ENCODE measurements around the gene HIVEP1. TPM values are rescaled to one million over a fixed set of nuclear protein-coding genes. Genes with fewer than 3 reads are reported as not detected.

HIVEP1 gene
- total RNA-seq, 3 donors from 2014 or later (not counting 1 experiment from before 2014, with no cell fraction given), result 26.3 to 37.9 (median 28.4) TPM

DNA sequence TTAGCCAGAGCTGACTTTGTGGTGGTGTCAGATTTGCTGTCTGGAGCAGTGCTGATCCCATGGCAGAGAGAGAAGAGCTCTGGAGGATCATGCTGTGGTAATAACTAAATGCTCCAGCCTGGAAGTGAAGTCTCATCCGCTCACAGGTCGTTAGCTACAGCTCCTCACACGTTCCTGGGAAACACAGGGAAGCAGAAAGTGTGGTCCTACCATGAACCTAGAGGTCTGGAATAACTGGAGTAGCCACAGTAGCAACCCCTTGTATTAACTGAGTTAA lies 2.7 kb downstream of the HIVEP1 start:
- no peak overlapping the region for H3K27ac ChIP-seq (ENCODE audit: low read length)
- peak overlapping the region; percentile 40 to 93 for H3K27ac Mint-ChIP-seq
- H3K36me3 ChIP-seq (ENCODE audit: control insufficient read depth, insufficient read depth, low read length), result peaks cover 2% of the 10 kb centered on the region
- H3K4me1 Mint-ChIP-seq, result peaks cover 33 to 36% of the 10 kb centered on the region in 2 donors
- DNase-seq (no peak), ATAC-seq (no peak)
- no peaks in the 10 kb centered on the region for H3K27me3 ChIP-seq (ENCODE audit: control insufficient read depth, insufficient read depth, low read length)
- intact Hi-C loops (cut with micrococcal nuclease), result loop anchor here (5.0 kb wide), 1 partner anchor 648 kb away; no protein-coding TSS in a partner anchor
- H3K36me3 Mint-ChIP-seq, result no peaks in the 10 kb centered on the region
- H3K4me1 ChIP-seq (ENCODE audit: control insufficient read depth, insufficient read depth, low read length), result peaks cover 14% of the 10 kb centered on the region
- no peaks in the 10 kb centered on the region for H3K9me3 ChIP-seq (ENCODE audit: control insufficient read depth, insufficient read depth, low read length)
- no peaks in the 10 kb centered on the region for H3K9me3 Mint-ChIP-seq
- WGBS (ENCODE audit: insufficient coverage), result 97% methylated on average over 3 of the region's 3 CpGs
- no peak overlapping the region for H3K4me3 Mint-ChIP-seq
- no peak overlapping the region for H3K4me3 ChIP-seq (ENCODE audit: low read length)
- H3K27me3 Mint-ChIP-seq (ENCODE audit: low read depth in 2 of 2), result peaks cover 0 to 4% of the 10 kb centered on the region in 2 donors
- TF ChIP-seq, protein P1, sequence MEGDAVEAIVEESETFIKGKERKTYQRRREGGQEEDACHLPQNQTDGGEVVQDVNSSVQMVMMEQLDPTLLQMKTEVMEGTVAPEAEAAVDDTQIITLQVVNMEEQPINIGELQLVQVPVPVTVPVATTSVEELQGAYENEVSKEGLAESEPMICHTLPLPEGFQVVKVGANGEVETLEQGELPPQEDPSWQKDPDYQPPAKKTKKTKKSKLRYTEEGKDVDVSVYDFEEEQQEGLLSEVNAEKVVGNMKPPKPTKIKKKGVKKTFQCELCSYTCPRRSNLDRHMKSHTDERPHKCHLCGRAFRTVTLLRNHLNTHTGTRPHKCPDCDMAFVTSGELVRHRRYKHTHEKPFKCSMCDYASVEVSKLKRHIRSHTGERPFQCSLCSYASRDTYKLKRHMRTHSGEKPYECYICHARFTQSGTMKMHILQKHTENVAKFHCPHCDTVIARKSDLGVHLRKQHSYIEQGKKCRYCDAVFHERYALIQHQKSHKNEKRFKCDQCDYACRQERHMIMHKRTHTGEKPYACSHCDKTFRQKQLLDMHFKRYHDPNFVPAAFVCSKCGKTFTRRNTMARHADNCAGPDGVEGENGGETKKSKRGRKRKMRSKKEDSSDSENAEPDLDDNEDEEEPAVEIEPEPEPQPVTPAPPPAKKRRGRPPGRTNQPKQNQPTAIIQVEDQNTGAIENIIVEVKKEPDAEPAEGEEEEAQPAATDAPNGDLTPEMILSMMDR (IDR thresholded peaks at IDR 0.05), result no peak

DNA sequence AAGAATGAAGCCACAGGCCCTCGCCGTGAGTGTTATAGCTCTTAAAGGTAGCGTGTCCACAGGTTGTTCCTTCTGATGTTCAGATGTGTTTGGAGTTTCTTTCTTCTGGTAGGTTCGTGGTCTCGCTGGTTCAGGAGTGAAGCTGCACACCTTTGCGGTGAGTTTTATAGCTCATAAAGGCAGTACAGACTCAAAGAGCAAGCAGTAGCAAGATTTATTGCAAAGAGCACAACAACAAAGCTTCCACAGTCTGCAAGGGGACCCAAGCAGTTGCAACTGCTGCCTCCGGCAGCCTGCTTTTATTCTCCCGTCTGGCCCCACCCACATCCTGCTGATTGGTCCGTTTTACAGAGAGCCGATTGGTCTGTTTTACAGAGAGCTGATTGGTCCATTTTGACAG lies 5.2 kb downstream of the HIVEP1 start:
- H3K27ac ChIP-seq (ENCODE audit: low read length), result no peak overlapping the region
- DNase-seq (peak in 1 of 2 donors; percentile 42), ATAC-seq (no peak)
- H3K4me1 ChIP-seq (ENCODE audit: control insufficient read depth, insufficient read depth, low read length), result peaks cover 11% of the 10 kb centered on the region
- WGBS (ENCODE audit: insufficient coverage), result 90% methylated on average over 10 of the region's 10 CpGs
- H3K36me3 Mint-ChIP-seq, result no peaks in the 10 kb centered on the region
- TF ChIP-seq, protein P1 (IDR thresholded peaks at IDR 0.05), result no peak
- H3K9me3 Mint-ChIP-seq, result no peaks in the 10 kb centered on the region
- no peaks in the 10 kb centered on the region for H3K9me3 ChIP-seq (ENCODE audit: control insufficient read depth, insufficient read depth, low read length)
- peaks cover 6% of the 10 kb centered on the region for H3K36me3 ChIP-seq (ENCODE audit: control insufficient read depth, insufficient read depth, low read length)
- intact Hi-C loops (cut with micrococcal nuclease), result no loop called here
- H3K4me3 Mint-ChIP-seq, result no peak overlapping the region
- H3K4me3 ChIP-seq (ENCODE audit: low read length), result no peak overlapping the region
- H3K27me3 Mint-ChIP-seq (ENCODE audit: low read depth in 2 of 2), result peaks cover 0 to 4% of the 10 kb centered on the region in 2 donors
- H3K4me1 Mint-ChIP-seq, result peaks cover 21 to 29% of the 10 kb centered on the region in 2 donors
- H3K27ac Mint-ChIP-seq, result peak overlapping the region in 1 of 2 donors; percentile 21
- no peaks in the 10 kb centered on the region for H3K27me3 ChIP-seq (ENCODE audit: control insufficient read depth, insufficient read depth, low read length)

DNA sequence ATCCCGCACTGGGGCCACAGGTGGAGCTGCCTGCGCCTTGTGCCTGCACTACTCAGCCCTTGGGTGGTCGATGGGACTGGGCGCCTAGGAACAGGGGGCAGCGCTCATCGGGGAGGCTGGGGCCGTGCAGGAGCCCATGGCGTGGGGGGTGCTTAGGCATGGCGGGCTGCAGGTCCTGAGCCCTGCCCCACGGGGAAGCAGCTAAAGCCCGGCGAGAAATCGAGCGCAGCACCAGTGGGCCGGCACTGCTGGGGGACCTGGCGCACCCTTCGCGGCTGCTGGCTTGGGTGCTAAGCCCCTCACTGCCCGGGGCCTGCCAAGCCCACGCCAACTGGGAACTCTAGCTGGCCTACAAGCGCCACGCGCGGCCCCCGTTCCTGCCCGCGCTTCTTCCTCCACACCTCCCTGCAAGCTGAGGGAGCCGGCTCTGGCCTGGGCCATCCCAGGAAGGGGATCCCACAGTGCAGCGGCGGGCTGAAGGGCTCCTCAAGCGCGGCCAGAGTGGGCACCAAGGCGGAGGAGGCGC lies 5.8 kb downstream of the HIVEP1 start:
- intact Hi-C loops (cut with micrococcal nuclease), result no loop called here
- Mint-ChIP-seq H3K27ac (peak overlapping the region in 1 of 2 donors; percentile 21), H3K4me3 (no peak overlapping the region), H3K36me3 (no peaks in the 10 kb centered on the region), H3K9me3 (no peaks in the 10 kb centered on the region), H3K4me1 (peaks cover 19 to 31% of the 10 kb centered on the region in 2 donors), H3K27me3 (ENCODE audit: low read depth in 2 of 2) (peaks cover 0 to 3% of the 10 kb centered on the region in 2 donors)
- Histone ChIP-seq H3K4me1 (ENCODE audit: control insufficient read depth, insufficient read depth, low read length) (peaks cover 11% of the 10 kb centered on the region), H3K4me3 (ENCODE audit: low read length) (no peak overlapping the region), H3K9me3 (ENCODE audit: control insufficient read depth, insufficient read depth, low read length) (no peaks in the 10 kb centered on the region), H3K27me3 (ENCODE audit: control insufficient read depth, insufficient read depth, low read length) (no peaks in the 10 kb centered on the region), H3K36me3 (ENCODE audit: control insufficient read depth, insufficient read depth, low read length) (peaks cover 6% of the 10 kb centered on the region), H3K27ac (ENCODE audit: low read length) (no peak overlapping the region)
- DNase-seq (no peak), ATAC-seq (no peak)
- TF ChIP-seq, protein P1 (IDR thresholded peaks at IDR 0.05), result no peak
- 96% methylated on average over 28 of the region's 34 CpGs for WGBS (ENCODE audit: insufficient coverage)

DNA sequence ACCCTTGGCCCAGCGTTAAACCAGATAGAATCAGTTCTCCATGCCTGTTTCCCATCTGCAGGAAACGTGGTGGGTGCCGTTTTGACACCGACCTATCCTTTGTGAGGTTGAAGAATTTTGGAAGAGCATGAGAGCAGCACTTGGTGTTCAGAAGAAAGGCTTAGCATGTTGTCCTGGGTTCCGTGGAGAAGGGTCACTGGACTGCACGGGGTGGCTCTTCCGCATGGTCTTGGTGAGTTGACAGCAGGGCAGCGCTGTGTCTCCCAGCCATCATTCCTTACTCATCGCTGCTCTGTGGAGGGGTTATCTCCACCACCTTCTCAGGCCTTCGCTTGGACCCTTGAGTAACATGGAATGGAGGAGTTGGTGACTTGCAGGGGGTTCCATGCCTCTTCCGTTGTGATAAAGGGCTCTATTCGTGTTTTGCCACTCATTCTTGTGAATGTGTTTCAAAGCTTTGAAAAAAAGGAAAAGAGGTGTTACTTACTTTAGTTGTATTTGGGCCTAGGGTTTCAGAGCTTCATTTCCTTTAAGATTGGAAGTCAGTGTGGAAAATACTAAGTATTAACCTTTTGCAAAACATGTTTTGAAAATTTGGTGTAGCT lies 8.2 kb downstream of the HIVEP1 start:
- WGBS (ENCODE audit: insufficient coverage), result 87% methylated on average over 11 of the region's 12 CpGs
- DNase-seq (no peak), ATAC-seq (peak in 1 of 3 donors; percentile 14)
- H3K27ac Mint-ChIP-seq, result no peak overlapping the region
- no peak overlapping the region for H3K4me3 Mint-ChIP-seq
- Histone ChIP-seq H3K4me1 (ENCODE audit: control insufficient read depth, insufficient read depth, low read length) (peaks cover 6% of the 10 kb centered on the region), H3K27ac (ENCODE audit: low read length) (no peak overlapping the region), H3K9me3 (ENCODE audit: control insufficient read depth, insufficient read depth, low read length) (no peaks in the 10 kb centered on the region), H3K27me3 (ENCODE audit: control insufficient read depth, insufficient read depth, low read length) (no peaks in the 10 kb centered on the region), H3K4me3 (ENCODE audit: low read length) (no peak overlapping the region), H3K36me3 (ENCODE audit: control insufficient read depth, insufficient read depth, low read length) (peaks cover 6% of the 10 kb centered on the region)
- H3K36me3 Mint-ChIP-seq, result no peaks in the 10 kb centered on the region
- intact Hi-C loops (cut with micrococcal nuclease), result no loop called here
- peaks cover 4 to 23% of the 10 kb centered on the region in 2 donors for H3K4me1 Mint-ChIP-seq
- no peaks in the 10 kb centered on the region for H3K27me3 Mint-ChIP-seq (ENCODE audit: low read depth in 2 of 2)
- no peaks in the 10 kb centered on the region for H3K9me3 Mint-ChIP-seq
- TF ChIP-seq, protein P1 (IDR thresholded peaks at IDR 0.05), result no peak

Measured in natural killer cell (primary cell).